OCI-LY7 (cell line): ENCODE measurements around the gene CCIN. TPM values are rescaled to one million over a fixed set of nuclear protein-coding genes. Genes with fewer than 3 reads are reported as not detected.
A peak's percentile ranks its signal among the peaks of the same experiment; 100 is the strongest.

Experiments used
- BruUV-seq: library from RNA; stranded (reverse); fragments of 400-500 nt; replicated peaks from 2 replicates; lab custom pipeline; 2021; lab: Mats Ljungman, UMichigan
- CTCF ChIA-PET: fragments of 300-600 bp; sonication (Branson Sonifier 250); formaldehyde crosslinking; loops from one replicate; lab custom pipeline; 2022; ENCODE audit warnings: antibody characterized with exemption; ENCODE audit not compliant: unreplicated experiment; lab: Charles Lee
- POLR2A ChIA-PET: fragments of 300-600 bp; sonication (Branson Sonifier 250); formaldehyde crosslinking; loops from one replicate; lab custom pipeline; 2022; ENCODE audit warnings: antibody characterized with exemption; lab: Charles Lee
- DNase-seq: peaks from one replicate; pipeline ENCODE4 v3.0.0-alpha.2; 2015; ENCODE audit warnings: low spot score
- H2AFZ ChIP-seq: fragments of 200-600 bp; sonication (generic), shearing (Covaris generic); 2 replicates; pipeline ENCODE4 v1.6.1; 2014; ENCODE audit warnings: mild to moderate bottlenecking, antibody characterized with exemption, low read length, moderate library complexity
- H3K27ac ChIP-seq: fragments of 200-600 bp; sonication (generic); 2 replicates; pipeline ENCODE4 v1.5.1; 2014; ENCODE audit warnings: mixed run types, low read depth, mild to moderate bottlenecking, moderate library complexity, low read length, inconsistent platforms; ENCODE audit not compliant: poor library complexity, severe bottlenecking
- H3K36me3 ChIP-seq: fragments of 200-600 bp; sonication (generic); 2 replicates; pipeline ENCODE4 v1.6.1; 2014; ENCODE audit warnings: mild to moderate bottlenecking, antibody characterized with exemption, low read length, moderate library complexity, mixed read lengths; ENCODE audit not compliant: insufficient read depth
- H3K4me1 ChIP-seq: fragments of 200-600 bp; sonication (generic); 2 replicates; pipeline ENCODE4 v1.5.1; 2014; ENCODE audit warnings: mild to moderate bottlenecking, low read length; ENCODE audit not compliant: insufficient read depth, poor library complexity, severe bottlenecking
- H3K4me2 ChIP-seq: fragments of 200-600 bp; sonication (generic); 2 replicates; pipeline ENCODE4 v1.6.1; 2014; ENCODE audit warnings: mild to moderate bottlenecking, low read length
- H3K4me3 ChIP-seq: fragments of 200-600 bp; sonication (generic); 2 replicates; pipeline ENCODE4 v1.5.1; 2014; ENCODE audit warnings: mild to moderate bottlenecking, low read depth, low read length; ENCODE audit not compliant: poor library complexity, severe bottlenecking
- H3K79me2 ChIP-seq: fragments of 200-600 bp; sonication (generic); 2 replicates; pipeline ENCODE4 v1.6.1; 2016; ENCODE audit warnings: low read depth, mild to moderate bottlenecking, low read length, moderate library complexity, mixed read lengths; ENCODE audit not compliant: insufficient read depth
- H3K9me2 ChIP-seq: fragments of 200-600 bp; sonication (generic); 2 replicates; pipeline ENCODE4 v1.6.1; 2016; ENCODE audit warnings: mild to moderate bottlenecking, low read length, mixed read lengths; ENCODE audit not compliant: insufficient read depth
- H3K9me3 ChIP-seq: fragments of 200-600 bp; sonication (generic); 2 replicates; pipeline ENCODE4 v1.6.1; 2014; ENCODE audit warnings: mild to moderate bottlenecking, mixed run types, low read length, mixed read lengths
- H4K20me1 ChIP-seq: fragments of 200-600 bp; sonication (generic); 2 replicates; pipeline ENCODE4 v1.6.1; 2014; ENCODE audit warnings: mild to moderate bottlenecking, antibody characterized with exemption, low read length, moderate library complexity, mixed read lengths; ENCODE audit not compliant: insufficient read depth
- CTCF ChIP-seq: fragments of 200-600 bp; sonication (generic); conservative IDR thresholded peaks from 2 replicates; pipeline ENCODE4 v1.5.1; 2014; ENCODE audit warnings: mild to moderate bottlenecking, antibody characterized with exemption, low read length, moderate library complexity, mixed read lengths
- EZH2phosphoT487 ChIP-seq: fragments of 200-600 bp; sonication (generic); IDR thresholded peaks from 2 replicates; pipeline ENCODE4 v1.6.1; 2018; ENCODE audit warnings: low read depth, borderline replicate concordance, mild to moderate bottlenecking, mixed run types, antibody characterized with exemption, low read length, moderate library complexity, mixed read lengths
- intact Hi-C: fragments of 100-400 bp; cut with micrococcal nuclease; formaldehyde crosslinking; loops from one replicate; pipeline ENCODE4 v1.10.0; 2022; ENCODE audit not compliant: unreplicated experiment
- total RNA-seq, 2 experiments: library from RNA; depleted of rRNA in 1 of 2; stranded (reverse); fragments of >200 nt in 1 of 2; shearing (Covaris generic) in 1 of 2; gene quantifications; 2 replicates each; pipeline ENCODE4 v1.2.3, GENCODE V29; 2014 to 2022

The CCIN gene
- total RNA-seq, 2 experiments from 2014 or later: not detected

GRCh38 chr9:36142510-36143244 lies 26.5 kb upstream of the CCIN start:
- H3K4me3 ChIP-seq: no peak overlapping the region
- ChIA-PET POLR2A (interaction anchor here (1.2 to 1.5 kb wide), 3 partner anchors 8 to 49 kb away, joined by 4 read pairs; partner anchors contain the start of gene CLTA), CTCF (no interaction called here)
- H3K27ac ChIP-seq: no peak overlapping the region
- H3K9me3 ChIP-seq: peaks cover 12% of the 10 kb centered on the region; the same call in 1 of the 2 replicates
- peaks cover 20% of the 10 kb centered on the region for H3K4me1 ChIP-seq
- DNase-seq: no peak
- intact Hi-C loops: no loop called here
- H4K20me1 ChIP-seq: no peaks in the 10 kb centered on the region
- H3K36me3 ChIP-seq: no peaks in the 10 kb centered on the region
- H3K79me2 ChIP-seq: no peaks in the 10 kb centered on the region
- no peaks in the 10 kb centered on the region for H3K9me2 ChIP-seq
- TF ChIP-seq EZH2phosphoT487: no peak
- no peak for TF ChIP-seq CTCF
- peak overlapping the region; percentile 18; the same call in 1 of the 2 replicates for H3K4me2 ChIP-seq
- BruUV-seq: no TSS peak
- peak overlapping the region; percentile 35; the same call in 1 of the 2 replicates for H2AFZ ChIP-seq

GRCh38 chr9:36143245-36143641 lies 25.9 kb upstream of the CCIN start:
- H3K4me3 ChIP-seq: no peak overlapping the region
- H3K4me1 ChIP-seq: peaks cover 20% of the 10 kb centered on the region
- no peak for DNase-seq
- H3K27ac ChIP-seq: no peak overlapping the region
- ChIA-PET CTCF (interaction anchor here (1.4 kb wide), 1 partner anchor 11 kb away, joined by 6 read pairs; no protein-coding TSS in a partner anchor), POLR2A (interaction anchor here (0.5 to 1.5 kb wide), 3 partner anchors 47 to 53 kb away, joined by 3 to 4 read pairs (median 4); partner anchors contain the start of gene CLTA)
- H3K9me2 ChIP-seq: no peaks in the 10 kb centered on the region
- TF ChIP-seq EZH2phosphoT487 (no peak), CTCF (no peak)
- intact Hi-C loops: no loop called here
- no peak overlapping the region; the same call in 1 of the 2 replicates for H3K4me2 ChIP-seq
- peak overlapping the region; percentile 35; the same call in 1 of the 2 replicates for H2AFZ ChIP-seq
- no TSS peak for BruUV-seq
- no peaks in the 10 kb centered on the region for H3K36me3 ChIP-seq
- H3K79me2 ChIP-seq: no peaks in the 10 kb centered on the region
- H4K20me1 ChIP-seq: no peaks in the 10 kb centered on the region
- peaks cover 12% of the 10 kb centered on the region; the same call in 1 of the 2 replicates for H3K9me3 ChIP-seq
